Large intestine (tissue), 3 donors: ENCODE results near the gene TNFRSF18. TPM values are rescaled to one million over a fixed set of nuclear protein-coding genes. Genes with fewer than 3 reads are reported as not detected.

Experiments
- DNase-seq, 2 donors: peaks; one replicate each; pipeline versions ENCODE4 v3.0.0 to v3.0.0-alpha.2; 2013
- H3K27ac ChIP-seq: one replicate; pipeline ENCODE4 v1.5.1; 2013; ENCODE audit warnings: low read length
- H3K27me3 ChIP-seq: 2 replicates; pipeline ENCODE4 v1.6.1; 2013; ENCODE audit warnings: low read length; ENCODE audit not compliant: control insufficient read depth, insufficient read depth
- H3K36me3 ChIP-seq: 2 replicates; pipeline ENCODE4 v1.6.1; 2013; ENCODE audit warnings: low read length; ENCODE audit not compliant: control insufficient read depth, insufficient read depth
- H3K4me1 ChIP-seq: one replicate; pipeline ENCODE4 v1.6.1; 2013; ENCODE audit warnings: low read length; ENCODE audit not compliant: control insufficient read depth, insufficient read depth
- H3K4me3 ChIP-seq: one replicate; pipeline ENCODE4 v1.5.1; 2013; ENCODE audit warnings: low read length
- H3K9me3 ChIP-seq: one replicate; pipeline ENCODE4 v1.6.1; 2013; ENCODE audit warnings: mild to moderate bottlenecking, low read depth, low read length, moderate library complexity; ENCODE audit not compliant: control insufficient read depth
- WGBS: methylation state at CpG from one replicate; pipeline ENCODE4 v1.1.5; 2013; ENCODE audit warnings: low lambda C conversion rate; ENCODE audit not compliant: insufficient coverage; 5-methylcytosine and 5-hydroxymethylcytosine counted together
- polyA plus RNA-seq: library from polyadenylated mRNA; unstranded; fragments of 120-200 nt; gene quantifications from one replicate; pipeline ENCODE4 v1.2.1, GENCODE V29; 2013

The TNFRSF18 gene
- polyA plus RNA-seq, 1 donor: 0.49 TPM

GRCh38 chr1:1208713-1209433, 2.5 kb upstream of the TNFRSF18 start:
- peaks cover 40% of the 10 kb centered on the region for H3K27me3 ChIP-seq
- H3K4me3 ChIP-seq: no peak overlapping the region
- no peak for DNase-seq
- no peaks in the 10 kb centered on the region for H3K36me3 ChIP-seq
- H3K27ac ChIP-seq: no peak overlapping the region
- no CpG with 5 or more reads among the region's 38 CpGs for WGBS
- peaks cover 5% of the 10 kb centered on the region for H3K4me1 ChIP-seq
- peaks cover 9% of the 10 kb centered on the region for H3K9me3 ChIP-seq

- peaks cover 52% of the 10 kb centered on the region for H3K27me3 ChIP-seq
Observed at GRCh38 chr1:1207571-1207892, 1.1 kb upstream of the TNFRSF18 start.

GRCh38 chr1:1206966-1207531, 657 bp upstream of the TNFRSF18 start:
- DNase-seq: no peak
- no CpG with 5 or more reads among the region's 19 CpGs for WGBS
- Histone ChIP-seq H3K27ac (no peak overlapping the region), H3K4me3 (no peak overlapping the region), H3K9me3 (peaks cover 6% of the 10 kb centered on the region), H3K4me1 (peaks cover 5% of the 10 kb centered on the region), H3K36me3 (no peaks in the 10 kb centered on the region), H3K27me3 (peaks cover 52% of the 10 kb centered on the region)

More at GRCh38 chr1:1207571-1207892, 1.1 kb upstream of the TNFRSF18 start:
- DNase-seq: no peak
- H3K27ac ChIP-seq: no peak overlapping the region
- H3K4me3 ChIP-seq: no peak overlapping the region
- H3K36me3 ChIP-seq: no peaks in the 10 kb centered on the region
- peaks cover 5% of the 10 kb centered on the region for H3K4me1 ChIP-seq
- no CpG with 5 or more reads among the region's 11 CpGs for WGBS
- peaks cover 6% of the 10 kb centered on the region for H3K9me3 ChIP-seq

GRCh38 chr1:1205769-1206375, 520 bp downstream of the TNFRSF18 start:
- WGBS: no CpG with 5 or more reads among the region's 31 CpGs
- peaks cover 7% of the 10 kb centered on the region for H3K9me3 ChIP-seq
- H3K4me1 ChIP-seq: peaks cover 5% of the 10 kb centered on the region
- no peak overlapping the region for H3K4me3 ChIP-seq
- peaks cover 53% of the 10 kb centered on the region for H3K27me3 ChIP-seq
- H3K27ac ChIP-seq: no peak overlapping the region
- H3K36me3 ChIP-seq: no peaks in the 10 kb centered on the region
- no peak for DNase-seq

DNA sequence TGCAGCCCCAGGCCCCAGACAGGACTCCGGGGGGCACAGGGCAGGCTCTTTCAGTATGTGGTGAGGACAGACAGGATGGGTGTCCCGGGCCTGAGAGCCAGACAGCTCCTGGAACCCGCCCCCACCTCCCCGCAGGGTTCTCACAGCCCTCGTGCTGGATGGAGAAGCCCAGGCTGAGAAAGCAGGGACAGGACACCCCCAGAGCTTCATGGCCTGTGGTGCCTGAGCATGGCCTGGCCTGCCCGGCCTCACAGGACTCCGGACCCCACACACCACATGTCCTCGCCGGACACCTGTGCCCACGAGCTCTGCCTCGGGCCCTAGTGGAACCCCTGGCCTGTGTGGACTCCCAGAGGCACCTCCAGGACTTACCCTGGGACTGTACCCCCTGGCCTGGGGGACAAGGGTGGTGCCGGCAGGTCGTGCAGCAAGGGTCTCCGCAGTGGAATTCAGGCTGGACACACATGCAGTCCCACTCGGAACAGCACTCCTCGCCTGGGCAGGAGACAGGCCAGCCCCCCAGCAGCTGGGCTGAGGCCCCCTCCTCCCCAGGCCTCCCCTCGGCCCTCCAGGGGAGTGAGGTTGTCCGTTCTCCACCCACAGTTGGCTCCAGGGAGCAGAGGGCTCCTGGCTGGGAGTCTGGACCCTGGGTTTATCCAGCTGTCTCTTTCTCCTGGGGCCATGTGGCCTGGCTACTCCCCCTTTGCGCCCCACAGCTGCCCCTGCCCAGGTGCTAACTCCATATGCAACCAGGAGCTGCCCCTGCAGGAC, 1.2 kb downstream of the TNFRSF18 start:
- no peak overlapping the region for H3K4me3 ChIP-seq
- WGBS: no CpG with 5 or more reads among the region's 19 CpGs
- no peaks in the 10 kb centered on the region for H3K36me3 ChIP-seq
- peaks cover 60% of the 10 kb centered on the region for H3K27me3 ChIP-seq
- H3K9me3 ChIP-seq: peaks cover 10% of the 10 kb centered on the region
- H3K27ac ChIP-seq: no peak overlapping the region
- DNase-seq: no peak
- peaks cover 7% of the 10 kb centered on the region for H3K4me1 ChIP-seq

- Histone ChIP-seq H3K4me1 (peaks cover 7% of the 10 kb centered on the region), H3K9me3 (peaks cover 10% of the 10 kb centered on the region), H3K27ac (no peak overlapping the region), H3K4me3 (no peak overlapping the region), H3K36me3 (no peaks in the 10 kb centered on the region), H3K27me3 (peaks cover 67% of the 10 kb centered on the region)
- WGBS: no CpG with 5 or more reads among the region's 8 CpGs
- no peak for DNase-seq
Observed at GRCh38 chr1:1204425-1204920, 1.9 kb downstream of the TNFRSF18 start.

- peaks cover 68% of the 10 kb centered on the region for H3K27me3 ChIP-seq
- H3K9me3 ChIP-seq: peaks cover 10% of the 10 kb centered on the region
- no peak overlapping the region for H3K4me3 ChIP-seq
- no peak for DNase-seq
- H3K36me3 ChIP-seq: no peaks in the 10 kb centered on the region
- no CpG with 5 or more reads among the region's 49 CpGs for WGBS
- H3K4me1 ChIP-seq: peaks cover 7% of the 10 kb centered on the region
- no peak overlapping the region for H3K27ac ChIP-seq
Observed at GRCh38 chr1:1203561-1204424, 2.6 kb downstream of the TNFRSF18 start.

DNA sequence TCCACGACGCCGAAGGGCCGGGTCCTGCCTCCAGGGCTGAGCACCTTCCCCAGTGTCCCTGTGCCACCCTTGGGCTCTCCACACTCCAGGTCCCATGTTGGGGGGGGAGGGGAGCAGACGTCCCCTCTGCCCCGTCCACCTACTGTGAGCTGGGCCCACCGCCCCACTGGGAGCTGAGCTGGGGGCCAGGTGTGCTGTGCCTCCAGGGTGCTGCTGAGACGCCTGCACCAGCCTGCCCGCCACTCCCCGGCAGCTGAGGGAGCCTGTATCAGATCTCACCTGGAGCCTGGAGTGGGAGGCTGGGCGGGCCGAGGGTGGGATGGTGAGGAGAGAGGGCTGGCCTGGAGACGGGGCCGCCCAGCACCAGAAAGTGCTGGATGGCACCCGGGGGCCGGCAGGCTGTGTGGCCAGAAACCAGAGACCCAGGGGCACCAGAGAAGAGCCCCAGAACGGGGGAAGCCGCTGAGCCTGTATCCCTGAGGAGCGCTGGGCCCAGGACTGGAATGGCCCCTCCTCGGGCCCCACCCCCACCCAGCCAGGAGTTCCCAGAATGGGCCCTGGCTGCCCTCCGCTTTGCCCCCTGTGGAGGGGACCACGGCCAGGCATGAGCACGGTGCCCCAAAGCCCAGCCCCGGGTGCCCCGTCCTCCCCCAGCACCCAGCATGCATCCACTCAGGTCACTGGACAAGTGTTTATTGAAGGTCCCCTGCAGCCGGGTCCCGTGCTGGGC, 3.4 kb downstream of the TNFRSF18 start:
- no peak for DNase-seq
- WGBS: no CpG with 5 or more reads among the region's 27 CpGs
- peaks cover 63% of the 10 kb centered on the region for H3K27me3 ChIP-seq

More for the DNA sequence above, 3.4 kb downstream of the TNFRSF18 start:
- Histone ChIP-seq H3K27ac (no peak overlapping the region), H3K36me3 (no peaks in the 10 kb centered on the region), H3K4me1 (peaks cover 7% of the 10 kb centered on the region), H3K4me3 (no peak overlapping the region), H3K9me3 (peaks cover 10% of the 10 kb centered on the region)
